Ovary (tissue), 3 donors: Measurements from ENCODE around the gene VCAN.

Experiments
- CTCF ChIP-seq, 3 donors: fragments of 450-650 bp in 2 of 3; fragments of 200-600 bp in 1 of 3; IDR thresholded peaks; one replicate each; pipeline versions ENCODE4 v1.5.1 to v1.8.0; 2016 to 2022; ENCODE audit warnings: antibody characterized with exemption in 3 of 3, mild to moderate bottlenecking in 1 of 3
- EP300 ChIP-seq: sonication (generic); formaldehyde crosslinking; IDR thresholded peaks from one replicate; pipeline ENCODE4 v1.6.1; 2017; ENCODE audit warnings: antibody characterized with exemption
- POLR2A ChIP-seq: fragments of 450-650 bp; IDR thresholded peaks from one replicate; pipeline ENCODE4 v1.6.1; 2017; ENCODE audit warnings: antibody characterized with exemption, mild to moderate bottlenecking, moderate library complexity
- donor health status: DM: no; HTN: no; CAD: no.

GRCh38 chr5:83553000-83553486 lies 81.5 kb downstream of the VCAN start:
- TF ChIP-seq POLR2A = no peak
- no peak for TF ChIP-seq EP300
- TF ChIP-seq CTCF (IDR thresholded peaks at IDR 0.05) = no peak
